Panc1 (cell line): ENCODE measurements around the gene ACTR3. TPM values are rescaled to one million over a fixed set of nuclear protein-coding genes. Genes with fewer than 3 reads are reported as not detected.

Experiments used
- ATAC-seq: fragments of 200-7000 bp; cut with Tn5 transposase; 2 replicates; pipeline ENCODE4 v1.9.1; 2020; ENCODE audit warnings: mild to moderate bottlenecking, moderate library complexity
- BruUV-seq: library from RNA; stranded (reverse); fragments of 400-500 nt; replicated peaks from 2 replicates; lab custom pipeline; 2021; lab: Mats Ljungman, UMichigan
- CTCF ChIA-PET: fragments of 300-600 bp; sonication (Branson Sonifier 250); formaldehyde crosslinking; loops from one replicate; lab custom pipeline; 2022; ENCODE audit warnings: antibody characterized with exemption; lab: Charles Lee
- POLR2A ChIA-PET: fragments of 300-600 bp; sonication (Branson Sonifier 250); formaldehyde crosslinking; loops from one replicate; lab custom pipeline; 2022; ENCODE audit warnings: antibody characterized with exemption; lab: Charles Lee
- DNase-seq: peaks from one replicate; pipeline ENCODE4 v3.0.0-alpha.2; 2010; ENCODE audit warnings: low read depth, low spot score
- H3K27ac ChIP-seq: 2 replicates; pipeline ENCODE4 v1.5.1; 2011; ENCODE audit warnings: mild to moderate bottlenecking, low read length, inconsistent platforms
- H3K27me3 ChIP-seq: fragments of 200-500 bp; sonication (Bioruptor generic); 2 replicates; pipeline ENCODE4 v1.6.0; 2014; ENCODE audit warnings: low read length, inconsistent platforms; ENCODE audit not compliant: control insufficient read depth, insufficient read depth
- H3K36me3 ChIP-seq: fragments of 200-500 bp; sonication (Bioruptor generic); 2 replicates; pipeline ENCODE4 v1.5.1; 2014; ENCODE audit warnings: inconsistent platforms, mild to moderate bottlenecking, low read length, moderate library complexity; ENCODE audit not compliant: control insufficient read depth, insufficient read depth
- H3K4me1 ChIP-seq: 2 replicates; pipeline ENCODE4 v1.5.1; 2011; ENCODE audit warnings: inconsistent platforms, mild to moderate bottlenecking, low read length, moderate library complexity; ENCODE audit not compliant: control insufficient read depth, insufficient read depth
- H3K4me3 ChIP-seq, 2 experiments: 2 replicates each; pipeline ENCODE4 v1.5.1; 2011 to 2012; ENCODE audit warnings: low read depth in 2 of 2, low read length in 2 of 2, mild to moderate bottlenecking in 2 of 2, inconsistent platforms in 1 of 2, moderate library complexity in 1 of 2
- H3K9me3 ChIP-seq: fragments of 200-500 bp; sonication (Bioruptor generic); 2 replicates; pipeline ENCODE4 v1.5.1; 2014; ENCODE audit warnings: low read depth, mild to moderate bottlenecking, inconsistent platforms, low read length, moderate library complexity; ENCODE audit not compliant: control insufficient read depth, insufficient read depth
- CTCF ChIP-seq: fragments of 450-650 bp; IDR thresholded peaks from 2 replicates; pipeline ENCODE4 v1.5.1; 2017; ENCODE audit warnings: mild to moderate bottlenecking
- POLR2AphosphoS5 ChIP-seq: IDR thresholded peaks from 2 replicates; pipeline ENCODE4 v1.6.1; 2012; ENCODE audit warnings: mild to moderate bottlenecking, low read depth, low read length, moderate library complexity
- SIN3A ChIP-seq: IDR thresholded peaks from 2 replicates; pipeline ENCODE4 v1.6.1; 2012; ENCODE audit warnings: low read depth, mild to moderate bottlenecking, low read length, moderate library complexity, borderline replicate concordance; ENCODE audit not compliant: insufficient read depth
- TCF7L2 ChIP-seq: IDR thresholded peaks from 2 replicates; pipeline ENCODE4 v1.6.1; 2011; ENCODE audit warnings: mild to moderate bottlenecking, low read depth, low read length, inconsistent platforms
- in situ Hi-C: cut with HindIII; loops from 2 replicates; pipeline ENCODE4 v1.10.0; 2016; ENCODE audit warnings: low sequenced_read_pairs, low pct_unique_long_range_greater_than_20kb
- intact Hi-C: fragments of 100-400 bp; cut with micrococcal nuclease; formaldehyde crosslinking; loops from one replicate; pipeline ENCODE4 v1.10.0; 2022; ENCODE audit not compliant: unreplicated experiment
- total RNA-seq: library from RNA; stranded (reverse); gene quantifications from one replicate; pipeline ENCODE4 v1.2.1, GENCODE V29; 2021; ENCODE audit not compliant: unreplicated experiment
- TF ChIP-seq, protein P1 (sequence below), 2 experiments: IDR thresholded peaks; 2 replicates each; pipeline ENCODE4 v1.6.1; 2011 to 2012; ENCODE audit warnings: low read depth in 2 of 2, control low read depth in 1 of 2, low read length in 1 of 2, mild to moderate bottlenecking in 1 of 2, moderate library complexity in 1 of 2; ENCODE audit not compliant: insufficient read depth in 1 of 2

Gene ACTR3
- total RNA-seq, 1 experiment from 2014 or later, result 347 TPM

DNA sequence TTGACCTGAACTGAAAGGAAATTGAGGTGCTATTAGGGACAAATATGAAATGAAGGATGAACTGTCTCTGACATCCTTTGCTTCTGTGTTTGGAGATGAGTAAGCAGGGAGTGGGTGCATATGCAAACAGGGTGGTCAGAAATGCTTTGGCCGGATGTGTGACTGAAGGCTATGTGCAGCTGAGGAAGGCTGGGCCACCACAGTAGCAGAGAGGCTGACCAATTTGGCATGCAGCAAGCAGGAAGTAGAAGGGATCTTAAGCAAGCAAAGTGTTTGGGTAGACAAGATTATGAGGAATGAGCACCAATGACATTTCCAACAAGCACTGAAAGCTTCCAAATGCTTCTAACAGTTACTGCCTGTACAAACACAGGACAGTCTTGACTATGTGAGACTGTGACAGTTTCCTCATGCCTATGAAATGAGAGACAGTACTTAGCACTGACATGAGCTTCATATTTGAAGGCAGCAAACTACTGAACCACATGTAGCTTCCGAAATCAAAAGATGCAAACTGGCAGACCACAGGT, 3.3 kb upstream of the ACTR3 start:
- Histone ChIP-seq H3K36me3 (no peaks in the 10 kb centered on the region; the same call in 1 of the 2 replicates), H3K4me1 (peaks cover 22% of the 10 kb centered on the region), H3K9me3 (no peaks in the 10 kb centered on the region), H3K27me3 (no peaks in the 10 kb centered on the region), H3K4me3 (no peak overlapping the region), H3K27ac (peak overlapping the region; percentile 42; the same call in 1 of the 2 replicates)
- intact Hi-C loops, result no loop called here
- ChIA-PET CTCF (no interaction called here), POLR2A (interaction anchor here (0.7 to 1.2 kb wide), 2 partner anchors 9 to 16 kb away, joined by 3 to 6 read pairs; no protein-coding TSS in a partner anchor)
- no peak for TF ChIP-seq CTCF
- no peak for TF ChIP-seq SIN3A
- TF ChIP-seq, protein P1, sequence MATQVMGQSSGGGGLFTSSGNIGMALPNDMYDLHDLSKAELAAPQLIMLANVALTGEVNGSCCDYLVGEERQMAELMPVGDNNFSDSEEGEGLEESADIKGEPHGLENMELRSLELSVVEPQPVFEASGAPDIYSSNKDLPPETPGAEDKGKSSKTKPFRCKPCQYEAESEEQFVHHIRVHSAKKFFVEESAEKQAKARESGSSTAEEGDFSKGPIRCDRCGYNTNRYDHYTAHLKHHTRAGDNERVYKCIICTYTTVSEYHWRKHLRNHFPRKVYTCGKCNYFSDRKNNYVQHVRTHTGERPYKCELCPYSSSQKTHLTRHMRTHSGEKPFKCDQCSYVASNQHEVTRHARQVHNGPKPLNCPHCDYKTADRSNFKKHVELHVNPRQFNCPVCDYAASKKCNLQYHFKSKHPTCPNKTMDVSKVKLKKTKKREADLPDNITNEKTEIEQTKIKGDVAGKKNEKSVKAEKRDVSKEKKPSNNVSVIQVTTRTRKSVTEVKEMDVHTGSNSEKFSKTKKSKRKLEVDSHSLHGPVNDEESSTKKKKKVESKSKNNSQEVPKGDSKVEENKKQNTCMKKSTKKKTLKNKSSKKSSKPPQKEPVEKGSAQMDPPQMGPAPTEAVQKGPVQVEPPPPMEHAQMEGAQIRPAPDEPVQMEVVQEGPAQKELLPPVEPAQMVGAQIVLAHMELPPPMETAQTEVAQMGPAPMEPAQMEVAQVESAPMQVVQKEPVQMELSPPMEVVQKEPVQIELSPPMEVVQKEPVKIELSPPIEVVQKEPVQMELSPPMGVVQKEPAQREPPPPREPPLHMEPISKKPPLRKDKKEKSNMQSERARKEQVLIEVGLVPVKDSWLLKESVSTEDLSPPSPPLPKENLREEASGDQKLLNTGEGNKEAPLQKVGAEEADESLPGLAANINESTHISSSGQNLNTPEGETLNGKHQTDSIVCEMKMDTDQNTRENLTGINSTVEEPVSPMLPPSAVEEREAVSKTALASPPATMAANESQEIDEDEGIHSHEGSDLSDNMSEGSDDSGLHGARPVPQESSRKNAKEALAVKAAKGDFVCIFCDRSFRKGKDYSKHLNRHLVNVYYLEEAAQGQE (IDR thresholded peaks at IDR 0.05; ENCODE audit: insufficient read depth in 1 of 2, low read depth in 2 of 2, low read length in 1 of 2), result no peak
- TF ChIP-seq POLR2AphosphoS5, result no peak
- no peak for TF ChIP-seq TCF7L2
- BruUV-seq, result no TSS peak
- ATAC-seq, result no peak
- no peak for DNase-seq
- in situ Hi-C loops, result no loop called here

GRCh38 chr2:113887009-113887792, 2.7 kb upstream of the ACTR3 start:
- in situ Hi-C loops (no loop called here), intact Hi-C loops (no loop called here)
- no TSS peak for BruUV-seq
- DNase-seq (no peak), ATAC-seq (no peak)
- Histone ChIP-seq H3K36me3 (no peaks in the 10 kb centered on the region; the same call in 1 of the 2 replicates), H3K4me1 (peaks cover 24% of the 10 kb centered on the region), H3K4me3 (no peak overlapping the region), H3K27ac (peak overlapping the region; percentile 42), H3K27me3 (no peaks in the 10 kb centered on the region), H3K9me3 (no peaks in the 10 kb centered on the region)
- ChIA-PET POLR2A (interaction anchor here (1.2 kb wide), 1 partner anchor 16 kb away, joined by 3 read pairs; no protein-coding TSS in a partner anchor), CTCF (no interaction called here)
- TF ChIP-seq POLR2AphosphoS5, result no peak
- TF ChIP-seq CTCF, result no peak
- TF ChIP-seq SIN3A, result no peak
- TF ChIP-seq, protein P1 (IDR thresholded peaks at IDR 0.05; ENCODE audit: insufficient read depth in 1 of 2, low read depth in 2 of 2, low read length in 1 of 2), result no peak
- no peak for TF ChIP-seq TCF7L2
